Prostate gland (tissue), 2 donors: ENCODE measurements around the gene RPL27A. TPM values are rescaled to one million over a fixed set of nuclear protein-coding genes. Genes with fewer than 3 reads are reported as not detected.

Experiments
- DNase-seq: peaks from one replicate; pipeline ENCODE4 v3.0.0-alpha.2; 2019; ENCODE audit warnings: low spot score
- H3K27ac ChIP-seq, 2 donors: fragments of 200-600 bp; sonication (generic); 2 replicates each; pipeline ENCODE4 v1.5.1; 2017 to 2019
- H3K27me3 ChIP-seq: fragments of 200-600 bp; sonication (generic); replicated peaks from 2 replicates; pipeline ENCODE4 v1.5.1; 2019; ENCODE audit not compliant: insufficient read depth
- H3K36me3 ChIP-seq, 2 donors: fragments of 200-600 bp; sonication (generic); 1 replicate in 1 of 2; 2 replicates in 1 of 2; pipeline versions ENCODE4 v1.5.1 to v1.8.1; 2017 to 2019
- H3K4me1 ChIP-seq: fragments of 200-600 bp; sonication (generic); replicated peaks from 2 replicates; pipeline ENCODE4 v1.5.1; 2019
- H3K4me3 ChIP-seq, 2 donors: fragments of 200-600 bp; sonication (generic); 2 replicates each; pipeline ENCODE4 v1.5.1; 2017 to 2019
- H3K9me3 ChIP-seq: fragments of 200-600 bp; sonication (generic); 2 replicates; pipeline ENCODE4 v1.5.1; 2017
- CTCF ChIP-seq, 4 experiments: fragments of 200-600 bp in 2 of 4; fragments of 450-650 bp in 2 of 4; sonication (generic) in 2 of 4; IDR thresholded peaks; 1 replicate in 3 of 4; 2 replicates in 1 of 4; pipeline ENCODE4 v1.5.1; 2016 to 2019; ENCODE audit warnings: antibody characterized with exemption in 4 of 4, mild to moderate bottlenecking in 2 of 4, moderate library complexity in 2 of 4
- POLR2A ChIP-seq: fragments of 450-650 bp; IDR thresholded peaks from one replicate; pipeline ENCODE4 v1.6.1; 2016; ENCODE audit warnings: antibody characterized with exemption, mild to moderate bottlenecking
- POLR2AphosphoS5 ChIP-seq: sonication (generic); formaldehyde crosslinking; IDR thresholded peaks from one replicate; pipeline ENCODE4 v1.6.1; 2017; ENCODE audit warnings: antibody characterized with exemption
- WGBS: methylation state at CpG from one replicate; pipeline ENCODE4 v1.1.5; 2018; 5-methylcytosine and 5-hydroxymethylcytosine counted together
- intact Hi-C: fragments of 100-400 bp; cut with DNase I; formaldehyde crosslinking; loops from one replicate; pipeline ENCODE4 v1.14.2; 2022
- total RNA-seq, 2 donors: library from RNA; depleted of rRNA; stranded (reverse); fragments of >200 nt; gene quantifications; one replicate each; pipeline ENCODE4 v1.1.0, GENCODE V29; 2016

RPL27A gene
- total RNA-seq, 2 donors from 2014 or later: 693 to 1,360 TPM

- Histone ChIP-seq H3K27ac (peak overlapping the region; percentile 77 to 80), H3K4me3 (no peak overlapping the region)
Measured at GRCh38 chr11:8721609-8722500, 39.3 kb downstream of the RPL27A start.

GRCh38 chr11:8722809-8723208 lies 40.2 kb downstream of the RPL27A start:
- DNase-seq: no peak
- no peaks in the 10 kb centered on the region for H3K9me3 ChIP-seq
- intact Hi-C loops: no loop called here
- no peaks in the 10 kb centered on the region for H3K27me3 ChIP-seq
- no peaks in the 10 kb centered on the region for H3K36me3 ChIP-seq
- no peak overlapping the region for H3K4me3 ChIP-seq
- TF ChIP-seq CTCF (IDR thresholded peaks at IDR 0.05) (no peak), POLR2AphosphoS5 (no peak), POLR2A (no peak)
- peaks cover 50% of the 10 kb centered on the region for H3K4me1 ChIP-seq
- WGBS: 85% methylated on average over 3 of the region's 3 CpGs
- H3K27ac ChIP-seq: peak overlapping the region; percentile 77 to 80

More at GRCh38 chr11:8721609-8722500, 39.3 kb downstream of the RPL27A start:
- TF ChIP-seq CTCF (IDR thresholded peaks at IDR 0.05): no peak
- TF ChIP-seq POLR2A: no peak
- TF ChIP-seq POLR2AphosphoS5: no peak
- 29% methylated on average over 13 of the region's 13 CpGs for WGBS
- DNase-seq: peak; percentile 15
- Histone ChIP-seq H3K36me3 (no peaks in the 10 kb centered on the region), H3K27me3 (no peaks in the 10 kb centered on the region), H3K4me1 (peaks cover 51% of the 10 kb centered on the region), H3K9me3 (no peaks in the 10 kb centered on the region)
- intact Hi-C loops: no loop called here

DNA sequence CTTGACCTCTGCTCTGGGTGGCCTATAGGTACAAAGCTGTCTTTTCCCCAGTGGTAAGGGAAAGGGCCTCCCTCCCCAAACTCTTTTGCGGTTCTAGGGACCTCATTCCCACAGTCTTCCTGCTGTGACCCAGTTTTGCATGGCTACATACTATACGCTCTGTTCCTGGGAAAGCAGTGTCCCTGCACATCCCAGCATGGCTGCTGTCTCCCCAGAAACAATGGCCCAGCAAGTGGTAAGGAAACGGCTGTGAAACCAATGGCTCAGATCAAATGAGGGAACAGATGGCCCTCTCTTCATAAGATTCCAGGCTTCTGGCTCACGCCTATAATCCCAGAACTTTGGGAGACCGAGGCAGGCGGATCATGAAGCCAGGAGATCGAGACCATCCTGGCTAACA lies 41.1 kb downstream of the RPL27A start:
- intact Hi-C loops: no loop called here
- H3K4me3 ChIP-seq: no peak overlapping the region

DNA sequence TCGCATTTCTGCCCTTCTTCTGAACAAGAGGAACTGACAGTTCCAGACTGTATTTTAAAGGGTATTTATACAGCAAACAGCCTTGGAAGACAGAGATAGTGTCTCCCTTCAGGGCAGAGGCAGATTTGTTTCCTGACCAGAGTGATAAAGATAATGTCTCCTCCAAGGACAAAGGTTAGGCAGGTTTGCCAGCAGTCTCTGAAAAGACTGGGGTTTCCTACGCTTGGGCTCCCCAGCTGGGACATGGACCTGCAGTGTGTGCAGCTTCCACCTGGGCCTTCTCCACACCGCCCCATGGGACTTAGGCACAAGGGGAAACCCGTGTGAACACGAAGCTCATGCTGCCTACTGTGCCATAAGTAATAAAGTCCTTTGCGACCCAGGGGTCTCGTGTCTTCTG lies 42.1 kb downstream of the RPL27A start:
- H3K4me1 ChIP-seq: peaks cover 39% of the 10 kb centered on the region
- DNase-seq: peak; percentile 9
- intact Hi-C loops: no loop called here
- WGBS: 66% methylated on average over 7 of the region's 7 CpGs
- no peaks in the 10 kb centered on the region for H3K27me3 ChIP-seq
- no peaks in the 10 kb centered on the region for H3K36me3 ChIP-seq
- peak overlapping the region; percentile 77 to 80 for H3K27ac ChIP-seq
- H3K9me3 ChIP-seq: no peaks in the 10 kb centered on the region
- TF ChIP-seq POLR2AphosphoS5: peak; percentile 65
- TF ChIP-seq CTCF (IDR thresholded peaks at IDR 0.05): no peak
- TF ChIP-seq POLR2A: no peak
- H3K4me3 ChIP-seq: no peak overlapping the region

More for the DNA sequence above, 41.1 kb downstream of the RPL27A start:
- peak overlapping the region; percentile 77 to 80 for H3K27ac ChIP-seq
- no peak for TF ChIP-seq POLR2A
- no peak for TF ChIP-seq POLR2AphosphoS5
- TF ChIP-seq CTCF (IDR thresholded peaks at IDR 0.05): no peak
- no peaks in the 10 kb centered on the region for H3K9me3 ChIP-seq
- H3K4me1 ChIP-seq: peaks cover 43% of the 10 kb centered on the region
- no peaks in the 10 kb centered on the region for H3K36me3 ChIP-seq
- WGBS: 86% methylated on average over 7 of the region's 7 CpGs
- no peaks in the 10 kb centered on the region for H3K27me3 ChIP-seq
- DNase-seq: no peak

DNA sequence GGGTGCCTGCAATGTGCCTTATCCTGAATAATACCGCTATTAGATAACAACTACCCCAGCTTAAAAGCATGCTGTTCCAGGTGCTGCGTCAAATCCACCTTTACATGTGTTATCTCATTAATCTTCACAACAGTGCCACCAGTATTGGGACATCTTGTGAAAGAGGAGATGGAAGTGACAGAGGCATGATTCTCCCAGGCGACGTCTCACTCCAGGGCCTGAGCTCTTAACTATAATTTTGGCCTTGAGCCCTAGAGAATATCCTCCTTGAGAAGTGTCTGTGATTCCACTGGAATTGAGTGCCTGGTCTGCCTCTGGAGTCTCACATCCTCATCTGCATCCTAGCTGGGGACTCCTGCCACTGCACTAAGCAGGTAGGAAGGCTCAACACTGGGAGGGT lies 43.8 kb downstream of the RPL27A start:
- intact Hi-C loops: no loop called here
- Histone ChIP-seq H3K9me3 (no peaks in the 10 kb centered on the region), H3K27ac (peak overlapping the region; percentile 22 to 50), H3K27me3 (no peaks in the 10 kb centered on the region), H3K4me3 (no peak overlapping the region), H3K36me3 (no peaks in the 10 kb centered on the region), H3K4me1 (peaks cover 24% of the 10 kb centered on the region)
- WGBS: 68% methylated on average over 4 of the region's 4 CpGs
- no peak for DNase-seq
- TF ChIP-seq CTCF (IDR thresholded peaks at IDR 0.05): no peak
- no peak for TF ChIP-seq POLR2A
- no peak for TF ChIP-seq POLR2AphosphoS5
